ENCODE results near the gene ADAMTS16. TPM values are rescaled to one million over a fixed set of nuclear protein-coding genes. Genes with fewer than 3 reads are reported as not detected.

ADAMTS16 gene
- total and polyA plus RNA-seq, 2 experiments from 2014 or later = 0.11 TPM

GRCh38 chr5:5188376-5189050 lies 48.4 kb downstream of the ADAMTS16 start:
- no peaks in the 10 kb centered on the region for H3K4me1 ChIP-seq (ENCODE audit: insufficient read depth)
- H3F3A ChIP-seq (ENCODE audit: insufficient read depth) = no peaks in the 10 kb centered on the region
- no peaks in the 10 kb centered on the region for H3K9me3 ChIP-seq (ENCODE audit: low read depth)
- H3K27me3 ChIP-seq (replicated peaks; ENCODE audit: insufficient read depth) = 0 out of 2 replicates have a peak, but pooled peaks cover 6% of the 10 kb centered on the region
- no peaks in the 10 kb centered on the region for H3K9me2 ChIP-seq (ENCODE audit: insufficient read depth)
- H3K36me3 ChIP-seq (ENCODE audit: low read depth) = no peaks in the 10 kb centered on the region
- H3K9ac ChIP-seq = no peak overlapping the region
- no peak overlapping the region for H3K4me3 ChIP-seq
- 39 to 57% methylated on average over 11 of the region's 11 CpGs for WGBS, 2 experiments (ENCODE audit: low coverage in 1 of 2, low lambda C conversion rate in 2 of 2, missing lambda C conversion rate in 2 of 2)
- H2AFZ ChIP-seq = no peak overlapping the region
- H3K79me2 ChIP-seq (ENCODE audit: insufficient read depth) = no peaks in the 10 kb centered on the region
- no peak for TF ChIP-seq EZH2 (IDR thresholded peaks at IDR 0.05; ENCODE audit: insufficient read depth, poor library complexity, severe bottlenecking)
- TF ChIP-seq EZH2phosphoT487 (IDR thresholded peaks at IDR 0.05; ENCODE audit: insufficient read depth, low read depth) = no peak
- in situ Hi-C loops (cut with MboI) = no loop called here
- H4K20me1 ChIP-seq (ENCODE audit: insufficient read depth) = no peaks in the 10 kb centered on the region
- no peak for DNase-seq
- H3K27ac ChIP-seq = no peak overlapping the region
- no peak overlapping the region for H3K4me2 ChIP-seq (ENCODE audit: unreplicated experiment)

DNA sequence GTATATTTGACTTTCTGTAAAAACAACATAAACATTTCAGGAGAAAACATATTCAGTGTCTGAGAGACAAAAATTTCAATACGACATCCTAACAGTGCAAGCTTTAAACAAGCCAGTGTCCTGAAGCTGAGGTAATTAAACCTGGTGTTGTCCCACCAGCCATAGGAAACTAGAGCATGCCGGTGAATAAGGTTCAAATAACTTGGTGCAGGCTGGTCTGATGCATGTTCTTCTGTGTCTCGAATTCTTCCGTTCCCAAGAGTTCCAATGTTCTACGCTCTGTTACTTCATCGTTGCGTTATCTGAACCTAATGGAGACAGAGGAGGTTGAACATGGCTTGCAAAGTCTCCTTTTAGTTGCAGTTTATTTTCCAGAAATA lies 48.9 kb downstream of the ADAMTS16 start:
- WGBS, 2 experiments (ENCODE audit: low coverage in 1 of 2, low lambda C conversion rate in 2 of 2, missing lambda C conversion rate in 2 of 2) = 58 to 74% methylated on average over 7 of the region's 7 CpGs

DNA sequence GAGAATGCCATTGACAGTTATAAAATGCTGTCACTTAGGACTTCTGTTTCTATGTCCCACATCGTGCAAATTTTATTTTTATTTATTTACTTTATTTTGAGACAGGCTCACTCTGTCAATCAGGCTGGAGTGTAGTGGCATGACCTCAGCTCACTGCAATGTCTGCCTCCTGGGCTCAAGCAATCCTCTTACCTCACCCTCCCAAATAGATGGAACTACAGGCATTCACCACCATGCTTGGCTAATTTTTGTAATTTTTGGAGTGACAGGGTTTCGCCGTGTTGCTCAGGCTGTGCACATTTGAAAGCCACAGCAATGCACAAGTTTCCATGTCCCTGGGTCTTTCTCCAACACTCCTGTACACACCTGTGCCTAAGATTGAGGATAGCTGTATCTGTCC lies 51.8 kb downstream of the ADAMTS16 start:
- Histone ChIP-seq H3K4me2 (ENCODE audit: unreplicated experiment) (no peak overlapping the region), H3K27me3 (replicated peaks; ENCODE audit: insufficient read depth) (no peaks in the 10 kb centered on the region), H3K9ac (no peak overlapping the region), H3K4me1 (ENCODE audit: insufficient read depth) (no peaks in the 10 kb centered on the region), H3K4me3 (no peak overlapping the region), H3F3A (ENCODE audit: insufficient read depth) (no peaks in the 10 kb centered on the region), H3K9me3 (ENCODE audit: low read depth) (no peaks in the 10 kb centered on the region), H3K9me2 (ENCODE audit: insufficient read depth) (no peaks in the 10 kb centered on the region), H3K79me2 (ENCODE audit: insufficient read depth) (no peaks in the 10 kb centered on the region), H3K27ac (no peak overlapping the region), H4K20me1 (ENCODE audit: insufficient read depth) (no peaks in the 10 kb centered on the region), H3K36me3 (ENCODE audit: low read depth) (no peaks in the 10 kb centered on the region), H2AFZ (no peak overlapping the region)
- DNase-seq = no peak
- TF ChIP-seq EZH2phosphoT487 (IDR thresholded peaks at IDR 0.05; ENCODE audit: insufficient read depth, low read depth) = no peak
- TF ChIP-seq EZH2 (IDR thresholded peaks at IDR 0.05; ENCODE audit: insufficient read depth, poor library complexity, severe bottlenecking) = no peak
- in situ Hi-C loops (cut with MboI) = no loop called here
- 31 to 44% methylated on average over 3 of the region's 3 CpGs for WGBS, 2 experiments (ENCODE audit: low coverage in 1 of 2, low lambda C conversion rate in 2 of 2, missing lambda C conversion rate in 2 of 2)

More for the DNA sequence above, 48.9 kb downstream of the ADAMTS16 start:
- no peak overlapping the region for H3K27ac ChIP-seq
- no peak for DNase-seq
- no peak overlapping the region for H3K4me3 ChIP-seq
- no peaks in the 10 kb centered on the region for H4K20me1 ChIP-seq (ENCODE audit: insufficient read depth)
- H3K79me2 ChIP-seq (ENCODE audit: insufficient read depth) = no peaks in the 10 kb centered on the region
- in situ Hi-C loops (cut with MboI) = no loop called here
- no peak overlapping the region for H3K9ac ChIP-seq
- H3K9me3 ChIP-seq (ENCODE audit: low read depth) = no peaks in the 10 kb centered on the region
- H3K4me2 ChIP-seq (ENCODE audit: unreplicated experiment) = no peak overlapping the region
- H3F3A ChIP-seq (ENCODE audit: insufficient read depth) = no peaks in the 10 kb centered on the region
- TF ChIP-seq EZH2phosphoT487 (IDR thresholded peaks at IDR 0.05; ENCODE audit: insufficient read depth, low read depth) (no peak), EZH2 (IDR thresholded peaks at IDR 0.05; ENCODE audit: insufficient read depth, poor library complexity, severe bottlenecking) (no peak)
- H3K27me3 ChIP-seq (replicated peaks; ENCODE audit: insufficient read depth) = 0 out of 2 replicates have a peak, but pooled peaks cover 6% of the 10 kb centered on the region
- no peak overlapping the region for H2AFZ ChIP-seq
- no peaks in the 10 kb centered on the region for H3K4me1 ChIP-seq (ENCODE audit: insufficient read depth)
- no peaks in the 10 kb centered on the region for H3K9me2 ChIP-seq (ENCODE audit: insufficient read depth)
- no peaks in the 10 kb centered on the region for H3K36me3 ChIP-seq (ENCODE audit: low read depth)

DNA sequence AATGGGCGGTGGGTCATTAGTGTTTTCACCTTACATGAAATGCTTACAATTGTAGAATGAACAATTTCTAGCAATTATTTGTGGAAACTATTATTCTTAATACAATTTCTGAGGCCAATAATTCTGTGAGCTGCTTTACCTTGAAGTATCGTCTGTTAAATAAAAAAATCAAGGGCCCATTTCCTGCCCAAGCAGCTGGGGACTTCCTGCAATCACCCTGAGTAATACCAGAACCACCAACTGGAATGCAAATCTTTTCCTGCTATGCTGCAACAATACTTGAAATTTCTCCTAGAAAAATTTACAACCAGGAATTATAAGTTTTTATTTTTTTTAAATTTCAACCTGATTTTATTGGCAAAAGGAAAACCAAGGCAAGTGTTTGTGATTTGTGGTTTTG lies 52.6 kb downstream of the ADAMTS16 start:
- no peaks in the 10 kb centered on the region for H3F3A ChIP-seq (ENCODE audit: insufficient read depth)
- H3K27me3 ChIP-seq (replicated peaks; ENCODE audit: insufficient read depth) = no peaks in the 10 kb centered on the region
- no peaks in the 10 kb centered on the region for H4K20me1 ChIP-seq (ENCODE audit: insufficient read depth)
- WGBS, 2 experiments (ENCODE audit: low coverage in 1 of 2, low lambda C conversion rate in 2 of 2, missing lambda C conversion rate in 2 of 2) = 28 to 32% methylated on average over 2 of the region's 2 CpGs
- no peak for DNase-seq
- no peak overlapping the region for H3K27ac ChIP-seq
- H3K4me1 ChIP-seq (ENCODE audit: insufficient read depth) = no peaks in the 10 kb centered on the region
- in situ Hi-C loops (cut with MboI) = no loop called here
- no peak overlapping the region for H3K4me2 ChIP-seq (ENCODE audit: unreplicated experiment)
- no peaks in the 10 kb centered on the region for H3K9me3 ChIP-seq (ENCODE audit: low read depth)
- no peak overlapping the region for H3K9ac ChIP-seq
- H3K79me2 ChIP-seq (ENCODE audit: insufficient read depth) = no peaks in the 10 kb centered on the region
- TF ChIP-seq EZH2 (IDR thresholded peaks at IDR 0.05; ENCODE audit: insufficient read depth, poor library complexity, severe bottlenecking) (no peak), EZH2phosphoT487 (IDR thresholded peaks at IDR 0.05; ENCODE audit: insufficient read depth, low read depth) (no peak)
- H3K36me3 ChIP-seq (ENCODE audit: low read depth) = no peaks in the 10 kb centered on the region
- H3K4me3 ChIP-seq = no peak overlapping the region
- H3K9me2 ChIP-seq (ENCODE audit: insufficient read depth) = no peaks in the 10 kb centered on the region
- H2AFZ ChIP-seq = no peak overlapping the region
